HG02970 (cell line): ENCODE results near the gene AFF3.
"Not testable (repeated sequence)": the region's sequence is repeated elsewhere in the genome, so short reads cannot be mapped to it uniquely, and the experiment has no call there.

Experiments used
- ATAC-seq: cut with Tn5 transposase; IDR thresholded peaks from one replicate; pipeline ENCODE4 v1.9.1; 2021; ENCODE audit warnings: mild to moderate bottlenecking, moderate library complexity, moderate number of reproducible peaks; ENCODE audit not compliant: unreplicated experiment, low FRiP score

AFF3 gene

GRCh38 chr2:99777656-99778290, 364.6 kb downstream of the AFF3 start:
- ATAC-seq = no peak

- no peak for ATAC-seq
These were observed 365.3 kb downstream of the AFF3 start for GRCh38 chr2:99776906-99777646.

GRCh38 chr2:99776206-99776905, 366.0 kb downstream of the AFF3 start:
- no peak for ATAC-seq

- ATAC-seq = no peak
These were observed 366.8 kb downstream of the AFF3 start for GRCh38 chr2:99775585-99775984.

- ATAC-seq = not testable (repeated sequence)
These were observed 368.7 kb downstream of the AFF3 start for GRCh38 chr2:99773642-99774041.

DNA sequence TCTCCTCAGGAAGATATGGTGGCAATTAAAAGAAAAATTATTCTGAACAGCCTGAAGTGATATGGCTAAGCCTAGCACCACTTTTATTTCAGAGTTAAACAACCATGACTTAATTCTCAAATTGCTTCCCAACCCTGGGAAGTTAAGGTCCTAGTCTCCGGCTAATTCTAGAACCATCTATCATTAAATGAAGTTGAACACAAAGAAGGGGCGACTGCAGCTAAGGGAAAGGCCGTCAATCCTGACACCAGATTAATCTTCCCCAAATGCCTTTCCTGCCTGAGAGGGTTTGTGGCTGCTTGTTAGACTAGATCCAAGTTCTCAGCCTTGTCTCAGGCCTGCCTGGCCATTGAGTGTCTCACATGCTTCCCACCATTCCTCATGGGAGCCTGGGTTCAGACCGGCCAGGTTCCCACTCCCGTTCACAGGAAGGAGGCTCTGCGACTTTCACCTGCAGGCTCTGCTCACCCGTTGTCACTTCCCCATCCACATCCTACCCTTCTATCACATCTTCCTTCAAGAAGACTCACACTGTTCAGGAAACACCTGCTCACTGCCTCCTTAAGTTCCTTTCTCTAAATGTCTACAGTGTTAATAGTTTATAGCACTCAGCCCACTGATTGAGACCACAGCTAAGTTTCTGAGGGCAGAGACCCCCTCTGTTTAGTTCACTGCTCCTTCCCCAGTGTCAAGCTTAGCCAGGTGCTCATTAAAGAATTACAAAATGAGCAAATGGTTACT, 369.6 kb downstream of the AFF3 start:
- ATAC-seq = no peak

GRCh38 chr2:99771681-99772333, 370.6 kb downstream of the AFF3 start:
- no peak for ATAC-seq

DNA sequence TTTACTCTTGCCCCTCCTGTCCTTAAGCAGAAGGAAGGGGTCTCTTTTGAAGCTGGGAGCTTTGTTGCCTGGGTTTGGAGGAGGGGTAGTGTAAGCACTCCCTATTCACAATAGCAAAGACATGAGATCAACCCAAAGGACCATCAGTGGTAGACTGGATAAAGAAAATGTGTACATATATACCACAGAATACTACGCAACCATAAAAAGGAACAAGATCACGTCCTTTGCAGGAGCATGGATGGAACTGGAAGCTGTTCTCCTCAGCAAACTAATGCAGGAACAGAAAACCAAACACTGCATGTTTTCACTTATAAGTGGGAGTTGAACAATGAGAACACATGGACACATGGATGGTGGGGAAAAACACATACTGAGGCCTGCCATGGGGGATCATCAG, 371.5 kb downstream of the AFF3 start:
- no peak for ATAC-seq

DNA sequence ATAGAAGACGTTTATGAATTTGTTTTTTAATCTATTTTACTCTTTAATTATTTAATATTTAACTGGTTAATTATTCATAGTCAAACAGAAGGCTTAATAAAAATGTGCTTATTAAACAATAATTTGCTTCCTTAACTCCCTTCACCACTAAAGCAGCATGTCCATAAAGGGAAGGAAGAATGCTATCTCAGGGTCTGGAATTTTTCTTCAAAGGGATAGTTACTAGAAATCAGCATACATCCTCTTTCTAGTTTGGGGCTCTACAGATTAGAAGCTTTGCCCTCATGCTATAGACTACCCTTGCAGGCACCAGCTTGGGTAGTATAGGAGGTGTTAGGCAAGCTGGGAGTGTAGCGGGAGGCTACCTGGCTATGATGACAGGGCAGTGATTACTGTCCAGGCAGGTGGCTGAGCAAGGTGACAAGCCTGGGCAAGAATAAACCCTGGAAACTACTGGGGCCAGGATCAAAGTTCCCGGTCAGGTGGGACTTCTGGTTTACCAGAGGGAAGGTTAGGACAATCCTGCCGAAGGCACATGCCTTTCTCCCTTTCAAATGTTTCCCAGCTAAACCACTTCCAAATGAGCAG, 376.6 kb downstream of the AFF3 start:
- no peak for ATAC-seq

GRCh38 chr2:99763764-99764163, 378.6 kb downstream of the AFF3 start:
- ATAC-seq = no peak

GRCh38 chr2:99762714-99763113, 379.7 kb downstream of the AFF3 start:
- ATAC-seq = no peak

- no peak for ATAC-seq
These were observed 384.7 kb downstream of the AFF3 start for GRCh38 chr2:99757611-99758114.

GRCh38 chr2:99756059-99756458, 386.3 kb downstream of the AFF3 start:
- ATAC-seq = no peak

GRCh38 chr2:99754210-99754609, 388.2 kb downstream of the AFF3 start:
- no peak for ATAC-seq

DNA sequence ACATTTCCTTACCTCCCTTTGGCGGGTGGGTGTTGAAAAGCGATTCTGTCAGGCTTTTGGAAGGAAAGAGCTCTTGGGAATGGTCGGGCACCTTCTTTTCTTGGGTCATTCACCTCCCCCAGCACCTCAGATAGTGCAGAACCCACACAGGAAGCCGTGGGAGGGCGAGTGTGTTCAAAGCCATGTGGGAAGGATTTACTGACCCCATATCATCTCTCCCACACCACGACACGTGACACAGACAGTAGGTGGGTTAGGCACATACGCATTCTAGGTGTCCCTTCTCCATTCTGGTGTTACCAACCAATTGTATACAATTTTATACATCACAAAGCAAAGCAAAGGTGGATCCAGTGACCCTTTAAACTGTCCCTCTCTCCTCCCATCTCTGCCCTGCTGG, 388.9 kb downstream of the AFF3 start:
- no peak for ATAC-seq

GRCh38 chr2:99748344-99748743, 394.0 kb downstream of the AFF3 start:
- ATAC-seq = no peak

- ATAC-seq = no peak
These were observed 394.5 kb downstream of the AFF3 start for GRCh38 chr2:99747842-99748241.

GRCh38 chr2:99743146-99743545, 399.2 kb downstream of the AFF3 start:
- no peak for ATAC-seq

DNA sequence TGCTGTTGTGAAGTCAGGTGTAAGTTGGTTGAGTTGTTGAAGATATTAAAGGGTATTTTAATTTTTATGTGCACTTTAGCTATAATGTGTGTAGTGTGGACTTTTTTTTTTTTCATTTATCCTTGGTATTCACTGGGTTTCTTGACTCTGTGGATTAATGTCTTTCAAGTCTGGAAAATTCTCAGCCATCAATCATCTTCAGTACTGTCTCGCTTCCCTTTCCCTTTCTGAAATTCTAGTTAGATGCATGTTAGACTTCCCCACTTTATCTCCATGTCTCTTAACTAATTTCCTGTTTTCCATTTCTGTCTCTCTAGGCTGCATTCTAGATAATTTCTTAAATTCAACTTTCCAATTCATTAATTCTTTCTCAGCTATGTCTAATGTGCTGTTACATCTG, 404.9 kb downstream of the AFF3 start:
- ATAC-seq = no peak

DNA sequence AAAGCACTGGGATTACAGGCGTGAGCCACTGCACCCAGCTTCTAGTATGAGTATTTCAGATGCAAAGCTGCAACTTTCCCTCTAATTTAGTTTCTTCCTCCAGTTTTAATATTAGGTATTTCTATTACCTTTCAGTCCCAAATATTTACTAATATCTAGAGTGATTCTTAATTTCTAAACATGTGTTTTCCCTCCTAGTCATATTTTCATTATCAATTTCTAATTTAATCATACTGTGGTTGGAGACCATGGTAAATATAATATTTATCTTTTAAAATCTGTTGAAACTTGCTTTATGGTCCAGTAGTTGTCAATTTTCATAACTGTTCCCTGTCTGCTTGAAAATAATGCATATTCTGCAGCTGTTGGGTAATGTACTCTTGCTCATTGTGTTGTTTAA, 406.6 kb downstream of the AFF3 start:
- no peak for ATAC-seq
